Esophagus squamous epithelium (tissue), 5 donors: ENCODE results near the gene ALKBH1. TPM values are rescaled to one million over a fixed set of nuclear protein-coding genes. Genes with fewer than 3 reads are reported as not detected.
A peak's percentile ranks its signal among the peaks of the same experiment; 100 is the strongest.

Source experiments
- DNase-seq: peaks from one replicate; lab custom pipeline; 2025; lab: John Stamatoyannopoulos, UW
- H3K27ac ChIP-seq, 4 donors: fragments of 200-600 bp; sonication (generic); one replicate each; pipeline ENCODE4 v1.5.1; 2016 to 2019; ENCODE audit warnings: mild to moderate bottlenecking in 1 of 4
- H3K27me3 ChIP-seq, 4 donors: fragments of 200-600 bp; sonication (generic); 1 replicate in 3 of 4; 2 replicates in 1 of 4; pipeline versions ENCODE4 v1.5.1 to v1.6.0; 2017 to 2021; ENCODE audit warnings: antibody characterized with exemption in 1 of 4
- H3K36me3 ChIP-seq, 3 donors: fragments of 200-600 bp; sonication (generic); one replicate each; pipeline ENCODE4 v1.5.1; 2016 to 2019
- H3K4me1 ChIP-seq, 3 donors: fragments of 200-600 bp; sonication (generic); one replicate each; pipeline ENCODE4 v1.5.1; 2017 to 2019
- H3K4me3 ChIP-seq, 4 donors: fragments of 200-600 bp; sonication (generic); 1 replicate in 3 of 4; 2 replicates in 1 of 4; pipeline ENCODE4 v1.5.1; 2016 to 2019; ENCODE audit warnings: mild to moderate bottlenecking in 2 of 4, moderate library complexity in 1 of 4
- H3K9me3 ChIP-seq, 3 donors: fragments of 200-600 bp; sonication (generic); one replicate each; pipeline ENCODE4 v1.5.1; 2016 to 2019
- CTCF ChIP-seq, 6 experiments: fragments of 450-650 bp in 4 of 6; fragments of 200-600 bp in 2 of 6; sonication (generic) in 2 of 6; IDR thresholded peaks; one replicate each; pipeline ENCODE4 v1.5.1; 2016 to 2019; ENCODE audit warnings: antibody characterized with exemption in 6 of 6, mild to moderate bottlenecking in 4 of 6, moderate library complexity in 4 of 6
- POLR2A ChIP-seq, 4 donors: fragments of 450-650 bp; IDR thresholded peaks; one replicate each; pipeline ENCODE4 v1.6.1; 2017; ENCODE audit warnings: antibody characterized with exemption in 4 of 4, mild to moderate bottlenecking in 4 of 4, moderate library complexity in 3 of 4
- WGBS, 2 donors: methylation state at CpG; one replicate each; pipeline ENCODE4 v1.1.5; 2018; 5-methylcytosine and 5-hydroxymethylcytosine counted together
- intact Hi-C: fragments of 100-400 bp; cut with DNase I; formaldehyde crosslinking; loops from one replicate; pipeline ENCODE4 v1.15.0; 2022
- total RNA-seq, 4 donors: library from RNA; depleted of rRNA; stranded (reverse); fragments of >200 nt; gene quantifications; one replicate each; pipeline ENCODE4 v1.1.0, GENCODE V29; 2016
- donor health status: DM: yes; HTN: yes; CAD: no.

ALKBH1 gene
- total RNA-seq, 4 donors from 2014 or later: 4.2 to 8.8 (median 6.7) TPM

- H3K9me3 ChIP-seq: no peaks in the 10 kb centered on the region
- peaks cover 11 to 100% (median 27%) of the 10 kb centered on the region in 3 donors for H3K36me3 ChIP-seq
- 85 to 86% methylated on average over 2 of the region's 2 CpGs for WGBS, 2 donors
- intact Hi-C loops: no loop called here
- H3K4me3 ChIP-seq: no peak overlapping the region
- H3K27me3 ChIP-seq: no peaks in the 10 kb centered on the region
- no peak overlapping the region for H3K27ac ChIP-seq
- no peak for DNase-seq
- peaks cover 0 to 12% (median 0%) of the 10 kb centered on the region in 3 donors for H3K4me1 ChIP-seq
- TF ChIP-seq POLR2A (IDR thresholded peaks at IDR 0.05): no peak
- TF ChIP-seq CTCF (IDR thresholded peaks at IDR 0.05): no peak
These were observed 33.6 kb upstream of the ALKBH1 start for GRCh38 chr14:77741438-77741837.

GRCh38 chr14:77738559-77739250 lies 30.9 kb upstream of the ALKBH1 start:
- Histone ChIP-seq H3K27me3 (no peaks in the 10 kb centered on the region), H3K4me3 (no peak overlapping the region), H3K27ac (peak overlapping the region in 2 of 4 donors; percentile 3 to 29), H3K9me3 (no peaks in the 10 kb centered on the region), H3K4me1 (peaks cover 0 to 12% (median 0%) of the 10 kb centered on the region in 3 donors), H3K36me3 (peaks cover 4 to 100% (median 49%) of the 10 kb centered on the region in 3 donors)
- DNase-seq: no peak
- 48 to 63% methylated on average over 7 of the region's 7 CpGs for WGBS, 2 donors
- no peak for TF ChIP-seq CTCF (IDR thresholded peaks at IDR 0.05)
- TF ChIP-seq POLR2A (IDR thresholded peaks at IDR 0.05): no peak
- intact Hi-C loops: no loop called here

GRCh38 chr14:77730976-77731497 lies 23.2 kb upstream of the ALKBH1 start:
- intact Hi-C loops: no loop called here
- no peaks in the 10 kb centered on the region for H3K27me3 ChIP-seq
- no peak for TF ChIP-seq CTCF (IDR thresholded peaks at IDR 0.05)
- TF ChIP-seq POLR2A (IDR thresholded peaks at IDR 0.05): no peak
- no peak overlapping the region for H3K4me3 ChIP-seq
- H3K36me3 ChIP-seq: peaks cover 11 to 100% (median 71%) of the 10 kb centered on the region in 3 donors
- H3K27ac ChIP-seq: no peak overlapping the region
- H3K9me3 ChIP-seq: no peaks in the 10 kb centered on the region
- no peak for DNase-seq
- WGBS, 2 donors: 80% methylated on average over 3 of the region's 3 CpGs
- H3K4me1 ChIP-seq: no peaks in the 10 kb centered on the region

GRCh38 chr14:77722301-77722700 lies 14.5 kb upstream of the ALKBH1 start:
- peaks cover 15 to 100% (median 35%) of the 10 kb centered on the region in 3 donors for H3K36me3 ChIP-seq

GRCh38 chr14:77721437-77721836 lies 13.6 kb upstream of the ALKBH1 start:
- Histone ChIP-seq H3K27me3 (no peaks in the 10 kb centered on the region), H3K36me3 (peaks cover 23 to 100% (median 28%) of the 10 kb centered on the region in 3 donors), H3K4me1 (no peaks in the 10 kb centered on the region), H3K4me3 (no peak overlapping the region), H3K27ac (no peak overlapping the region), H3K9me3 (no peaks in the 10 kb centered on the region)
- DNase-seq: no peak
- no peak for TF ChIP-seq CTCF (IDR thresholded peaks at IDR 0.05)
- TF ChIP-seq POLR2A (IDR thresholded peaks at IDR 0.05): no peak
- intact Hi-C loops: no loop called here
- 89 to 92% methylated on average over 5 of the region's 5 CpGs for WGBS, 2 donors

More at GRCh38 chr14:77722301-77722700, 14.5 kb upstream of the ALKBH1 start:
- Histone ChIP-seq H3K27me3 (no peaks in the 10 kb centered on the region), H3K4me3 (no peak overlapping the region), H3K27ac (no peak overlapping the region), H3K4me1 (no peaks in the 10 kb centered on the region), H3K9me3 (no peaks in the 10 kb centered on the region)
- intact Hi-C loops: no loop called here
- WGBS, 2 donors: 97 to 100% methylated on average over 3 of the region's 3 CpGs
- DNase-seq: no peak
- no peak for TF ChIP-seq POLR2A (IDR thresholded peaks at IDR 0.05)
